Endothelial cell of umbilical vein (primary cell): ENCODE results near the gene DRICH1. TPM values are rescaled to one million over a fixed set of nuclear protein-coding genes. Genes with fewer than 3 reads are reported as not detected.

Source experiments
- BruUV-seq: library from RNA; stranded (reverse); fragments of 400-500 nt; replicated peaks from 2 replicates; lab custom pipeline; 2021; lab: Mats Ljungman, UMichigan
- CTCF ChIA-PET: fragments of 300-600, 350-600 bp; sonication (Branson Sonifier 250); formaldehyde crosslinking; loops from one replicate; lab custom pipeline; 2021; ENCODE audit warnings: antibody characterized with exemption, inconsistent platforms; lab: Charles Lee
- POLR2A ChIA-PET: fragments of 300-600, 350-600 bp; sonication (Branson Sonifier 250); formaldehyde crosslinking; loops from one replicate; lab custom pipeline; 2021; ENCODE audit warnings: antibody characterized with exemption, inconsistent platforms; lab: Charles Lee
- DNase-seq: peaks from one replicate; pipeline ENCODE4 v3.0.0-alpha.2; 2011; ENCODE audit warnings: low read depth, low spot score
- FAIRE-seq: peaks from 2 replicates; lab custom pipeline; 2011; peaks lifted over from hg19 to GRCh38; lab: Jason Lieb, UNC
- H2AFZ ChIP-seq: 2 replicates; pipeline ENCODE4 v1.6.0; 2012; ENCODE audit warnings: low read depth, low read length, control low read depth, inconsistent platforms
- H3K27ac ChIP-seq: 2 replicates; pipeline ENCODE4 v1.5.1; 2011; ENCODE audit warnings: low read depth, mild to moderate bottlenecking, control low read depth, low read length, moderate library complexity; ENCODE audit not compliant: insufficient read depth
- H3K27me3 ChIP-seq, 2 experiments: 2 replicates each; pipeline versions ENCODE4 v1.6.0 to v1.6.1; 2011; ENCODE audit warnings: low read length in 2 of 2, mixed read lengths in 1 of 2; ENCODE audit not compliant: control insufficient read depth in 2 of 2, insufficient read depth in 2 of 2
- H3K36me3 ChIP-seq, 2 experiments: 2 replicates in 1 of 2; 3 replicates in 1 of 2; pipeline ENCODE4 v1.5.1; 2011; ENCODE audit warnings: low read length in 2 of 2, mild to moderate bottlenecking in 1 of 2, moderate library complexity in 1 of 2; ENCODE audit not compliant: control insufficient read depth in 2 of 2, insufficient read depth in 2 of 2; ENCODE audit errors: extremely low read depth in 1 of 2
- H3K4me1 ChIP-seq: 3 replicates; pipeline ENCODE4 v1.5.1; 2011; ENCODE audit warnings: mild to moderate bottlenecking, low read length; ENCODE audit not compliant: control insufficient read depth, insufficient read depth; ENCODE audit errors: extremely low read depth
- H3K4me2 ChIP-seq: 2 replicates; pipeline ENCODE4 v1.6.1; 2011; ENCODE audit warnings: low read length, control low read depth, mixed read lengths; ENCODE audit not compliant: insufficient read depth
- H3K4me3 ChIP-seq, 3 experiments: fragments of 200-600 bp in 1 of 3; sonication (generic), shearing (Covaris generic) in 1 of 3; replicated peaks in 1 of 3; 2 replicates each; pipeline ENCODE4 v1.5.1; 2011 to 2016; ENCODE audit warnings: control low read depth in 3 of 3, low read length in 3 of 3, mild to moderate bottlenecking in 2 of 3, inconsistent platforms in 1 of 3, low read depth in 1 of 3, moderate library complexity in 1 of 3; ENCODE audit not compliant: insufficient read depth in 1 of 3
- H3K79me2 ChIP-seq: 2 replicates; pipeline ENCODE4 v1.6.0; 2012; ENCODE audit warnings: low read length, inconsistent platforms; ENCODE audit not compliant: control insufficient read depth, insufficient read depth
- H3K9ac ChIP-seq: replicated peaks from 2 replicates; pipeline ENCODE3; 2011; ENCODE audit warnings: low read length, control low read depth; ENCODE audit not compliant: insufficient read depth; ENCODE audit errors: extremely low read depth
- H3K9me1 ChIP-seq: replicated peaks from 3 replicates; pipeline ENCODE4 v1.6.0; 2011; ENCODE audit warnings: mild to moderate bottlenecking, low read length; ENCODE audit not compliant: control insufficient read depth, insufficient read depth; ENCODE audit errors: extremely low read depth
- H3K9me3 ChIP-seq: replicated peaks from 2 replicates; pipeline ENCODE4 v1.5.1; 2012; ENCODE audit warnings: low read length, inconsistent platforms; ENCODE audit not compliant: control insufficient read depth, insufficient read depth
- H4K20me1 ChIP-seq: replicated peaks from 2 replicates; pipeline ENCODE3; 2011; ENCODE audit warnings: mild to moderate bottlenecking, low read length; ENCODE audit not compliant: control insufficient read depth, insufficient read depth; ENCODE audit errors: extremely low read depth
- EZH2 ChIP-seq: IDR thresholded peaks from 2 replicates; pipeline ENCODE4 v1.6.1; 2012; ENCODE audit warnings: borderline replicate concordance, low read depth, mild to moderate bottlenecking, moderate library complexity, low read length, inconsistent platforms; ENCODE audit not compliant: severe bottlenecking
- FOS ChIP-seq: IDR thresholded peaks from 2 replicates; pipeline ENCODE4 v1.6.1; 2011; ENCODE audit warnings: mild to moderate bottlenecking, low read length, moderate library complexity, borderline replicate concordance; ENCODE audit not compliant: insufficient read depth
- GATA2 ChIP-seq: IDR thresholded peaks from 2 replicates; pipeline ENCODE4 v1.7.0; 2011; ENCODE audit warnings: low read depth, mild to moderate bottlenecking, moderate library complexity, mixed read lengths, low read length; ENCODE audit not compliant: insufficient read length, insufficient read depth
- JUN ChIP-seq: IDR thresholded peaks from 2 replicates; pipeline ENCODE4 v1.6.1; 2011; ENCODE audit warnings: borderline replicate concordance, low read depth; ENCODE audit not compliant: insufficient read length, insufficient read depth
- MYC ChIP-seq: IDR thresholded peaks from one replicate; pipeline ENCODE4 v1.6.1; 2011; ENCODE audit warnings: mild to moderate bottlenecking, low read depth, low read length
- POLR2A ChIP-seq: IDR thresholded peaks from 2 replicates; pipeline ENCODE4 v1.6.1; 2012; ENCODE audit warnings: low read depth, mild to moderate bottlenecking, control low read depth, low read length
- POLR2AphosphoS5 ChIP-seq: IDR thresholded peaks from 2 replicates; pipeline ENCODE4 v1.6.1; 2012; ENCODE audit warnings: low read depth, mild to moderate bottlenecking, control low read depth, low read length, moderate library complexity; ENCODE audit not compliant: insufficient read depth
- dilution Hi-C: fragments of 300-500 bp; cut with MboI; formaldehyde crosslinking; loops from one replicate; pipeline ENCODE4 v1.15.0; 2019; ENCODE audit warnings: low sequenced_read_pairs; ENCODE audit not compliant: extremely low pct_ligation_motif_present
- intact Hi-C: fragments of 100-400 bp; cut with micrococcal nuclease; formaldehyde crosslinking; loops from one replicate; pipeline ENCODE4 v1.10.0; 2022
- polyA plus RNA-seq, 4 experiments: library from polyadenylated mRNA; depleted of rRNA in 3 of 4; stranded (reverse) in 3 of 4; unstranded in 1 of 4; fragments of >200 nt; gene quantifications; 2 replicates each; pipeline versions ENCODE4 v1.2.1 to v1.2.3, GENCODE V29; 2011 to 2012; ENCODE audit warnings: missing spikeins in 1 of 4
- total RNA-seq: library from RNA; stranded (reverse); gene quantifications from 2 replicates; pipeline ENCODE4 v1.2.3, GENCODE V29; 2021
- TF ChIP-seq, protein P1 (sequence below), 2 donors: IDR thresholded peaks; 1 replicate in 1 of 2; 2 replicates in 1 of 2; pipeline ENCODE4 v1.5.1; 2011; ENCODE audit warnings: low read length in 2 of 2, mild to moderate bottlenecking in 2 of 2, moderate library complexity in 2 of 2, control low read depth in 1 of 2, inconsistent platforms in 1 of 2, low read depth in 1 of 2; ENCODE audit not compliant: insufficient read depth in 1 of 2; ENCODE audit errors: extremely low read depth in 1 of 2
- TF ChIP-seq, protein P2 (sequence below): IDR thresholded peaks from 2 replicates; pipeline ENCODE4 v1.6.1; 2011; ENCODE audit not compliant: insufficient read depth, insufficient read length

DRICH1 gene
- total and polyA plus RNA-seq, 2 donors (not counting 3 experiments of a cell fraction or from before 2014, with no cell fraction given): 0.25 TPM; not detected in 1

DNA sequence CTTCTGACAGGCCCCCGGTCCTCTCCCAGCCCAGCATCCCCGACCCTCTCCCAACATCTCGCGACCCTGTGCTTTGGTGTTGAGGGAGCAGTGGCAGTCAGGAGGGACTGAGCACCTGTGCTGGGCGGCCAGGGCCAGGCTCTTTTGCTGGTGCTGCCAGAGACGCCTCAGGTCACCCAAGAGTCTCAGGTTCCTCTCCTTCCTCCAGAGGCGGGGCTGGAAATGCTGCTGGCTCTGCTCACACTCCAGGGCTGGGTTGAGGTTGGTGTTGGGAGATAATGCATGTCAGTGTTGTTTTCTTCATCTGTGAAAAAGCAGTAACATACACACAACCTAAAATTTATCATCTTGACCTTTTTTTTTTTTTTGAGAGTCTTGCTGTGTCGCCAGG, 50.9 kb downstream of the DRICH1 start:
- Histone ChIP-seq H3K79me2 (no peaks in the 10 kb centered on the region), H3K27me3 (no peaks in the 10 kb centered on the region), H3K4me1 (no peaks in the 10 kb centered on the region), H4K20me1 (no peaks in the 10 kb centered on the region), H3K9me3 (no peaks in the 10 kb centered on the region), H2AFZ (no peak overlapping the region), H3K36me3 (no peaks in the 10 kb centered on the region), H3K4me3 (no peak overlapping the region), H3K9me1 (no peaks in the 10 kb centered on the region), H3K4me2 (no peak overlapping the region), H3K9ac (no peak overlapping the region), H3K27ac (no peak overlapping the region)
- no TSS peak for BruUV-seq
- DNase-seq: no peak
- no peak for TF ChIP-seq JUN
- TF ChIP-seq, protein P1, sequence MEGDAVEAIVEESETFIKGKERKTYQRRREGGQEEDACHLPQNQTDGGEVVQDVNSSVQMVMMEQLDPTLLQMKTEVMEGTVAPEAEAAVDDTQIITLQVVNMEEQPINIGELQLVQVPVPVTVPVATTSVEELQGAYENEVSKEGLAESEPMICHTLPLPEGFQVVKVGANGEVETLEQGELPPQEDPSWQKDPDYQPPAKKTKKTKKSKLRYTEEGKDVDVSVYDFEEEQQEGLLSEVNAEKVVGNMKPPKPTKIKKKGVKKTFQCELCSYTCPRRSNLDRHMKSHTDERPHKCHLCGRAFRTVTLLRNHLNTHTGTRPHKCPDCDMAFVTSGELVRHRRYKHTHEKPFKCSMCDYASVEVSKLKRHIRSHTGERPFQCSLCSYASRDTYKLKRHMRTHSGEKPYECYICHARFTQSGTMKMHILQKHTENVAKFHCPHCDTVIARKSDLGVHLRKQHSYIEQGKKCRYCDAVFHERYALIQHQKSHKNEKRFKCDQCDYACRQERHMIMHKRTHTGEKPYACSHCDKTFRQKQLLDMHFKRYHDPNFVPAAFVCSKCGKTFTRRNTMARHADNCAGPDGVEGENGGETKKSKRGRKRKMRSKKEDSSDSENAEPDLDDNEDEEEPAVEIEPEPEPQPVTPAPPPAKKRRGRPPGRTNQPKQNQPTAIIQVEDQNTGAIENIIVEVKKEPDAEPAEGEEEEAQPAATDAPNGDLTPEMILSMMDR (IDR thresholded peaks at IDR 0.05; ENCODE audit: extremely low read depth in 1 of 2, insufficient read depth in 1 of 2, low read depth in 1 of 2, low read length in 2 of 2): no peak
- TF ChIP-seq, protein P2, sequence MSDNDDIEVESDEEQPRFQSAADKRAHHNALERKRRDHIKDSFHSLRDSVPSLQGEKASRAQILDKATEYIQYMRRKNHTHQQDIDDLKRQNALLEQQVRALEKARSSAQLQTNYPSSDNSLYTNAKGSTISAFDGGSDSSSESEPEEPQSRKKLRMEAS: no peak
- no peak for TF ChIP-seq POLR2AphosphoS5
- TF ChIP-seq EZH2: no peak
- TF ChIP-seq POLR2A: no peak
- no peak for TF ChIP-seq MYC
- TF ChIP-seq FOS: no peak
- no peak for TF ChIP-seq GATA2
- ChIA-PET CTCF (interaction anchor here (0.7 kb wide), 1 partner anchor 10 kb away, joined by 3 read pairs; no protein-coding TSS in a partner anchor), POLR2A (no interaction called here)
- FAIRE-seq: no peak
- intact Hi-C loops: no loop called here
- dilution Hi-C loops: no loop called here
